Smooth muscle cell (in vitro differentiated cells): ENCODE measurements around the gene ETNK1. TPM values are rescaled to one million over a fixed set of nuclear protein-coding genes. Genes with fewer than 3 reads are reported as not detected.
A peak's percentile ranks its signal among the peaks of the same experiment; 100 is the strongest.

ENCODE experiments used
- DNase-seq: peaks from one replicate; lab custom pipeline; 2025; ENCODE audit not compliant: unreplicated experiment; lab: John Stamatoyannopoulos, UW
- H2AFZ ChIP-seq: fragments of 200-600 bp; sonication (generic); 2 replicates; pipeline ENCODE4 v1.6.0; 2016; ENCODE audit warnings: antibody characterized with exemption, low read depth, mild to moderate bottlenecking
- H3F3A ChIP-seq: fragments of 200-600 bp; sonication (generic); 2 replicates; pipeline ENCODE4 v1.6.0; 2017; ENCODE audit warnings: antibody characterized with exemption, low read depth
- H3K27ac ChIP-seq: fragments of 200-600 bp; sonication (generic); 2 replicates; pipeline ENCODE4 v1.5.1; 2016; ENCODE audit warnings: low read depth, mild to moderate bottlenecking
- H3K27me3 ChIP-seq: fragments of 200-600 bp; sonication (generic); 2 replicates; pipeline ENCODE4 v1.6.1; 2016; ENCODE audit warnings: low read depth, mild to moderate bottlenecking
- H3K36me3 ChIP-seq: fragments of 200-600 bp; sonication (generic); 2 replicates; pipeline ENCODE4 v1.5.1; 2016; ENCODE audit warnings: low read depth
- H3K4me1 ChIP-seq: fragments of 200-600 bp; sonication (generic); 2 replicates; pipeline ENCODE4 v1.5.1; 2016; ENCODE audit warnings: low read depth
- H3K4me2 ChIP-seq: fragments of 200-600 bp; sonication (generic); 2 replicates; pipeline ENCODE4 v1.6.0; 2016; ENCODE audit warnings: mild to moderate bottlenecking
- H3K4me3 ChIP-seq: fragments of 200-600 bp; sonication (generic); 2 replicates; pipeline ENCODE4 v1.5.1; 2016; ENCODE audit warnings: mild to moderate bottlenecking
- H3K79me2 ChIP-seq: fragments of 200-600 bp; sonication (generic); 2 replicates; pipeline ENCODE4 v1.6.0; 2016; ENCODE audit warnings: low read depth, mild to moderate bottlenecking
- H3K9ac ChIP-seq: fragments of 200-600 bp; sonication (generic); 2 replicates; pipeline ENCODE4 v1.6.0; 2016; ENCODE audit warnings: low read depth
- H3K9me3 ChIP-seq: fragments of 200-600 bp; sonication (generic); replicated peaks from 2 replicates; pipeline ENCODE4 v1.5.1; 2016; ENCODE audit warnings: low read depth
- H4K20me1 ChIP-seq: fragments of 200-600 bp; sonication (generic); 2 replicates; pipeline ENCODE4 v1.6.0; 2016; ENCODE audit warnings: low read depth
- CTCF ChIP-seq: fragments of 200-600 bp; sonication (generic); IDR thresholded peaks from 2 replicates; pipeline ENCODE4 v1.5.1; 2017; ENCODE audit warnings: borderline replicate concordance, mild to moderate bottlenecking, antibody characterized with exemption; ENCODE audit not compliant: insufficient read depth, poor library complexity, severe bottlenecking
- WGBS: methylation state at CpG from one replicate; pipeline ENCODE4 v1.1.7; 2016; ENCODE audit warnings: low lambda C conversion rate; 5-methylcytosine and 5-hydroxymethylcytosine counted together
- polyA plus RNA-seq: library from polyadenylated mRNA; unstranded; fragments of >200 nt; fragmentation: Nextera tagmentation; extraction: Ambion mirVana; gene quantifications from 2 replicates; pipeline ENCODE4 v1.2.1, GENCODE V29; 2016
- total RNA-seq: library from RNA; depleted of rRNA; stranded (reverse); fragments of >200 nt; gene quantifications from 2 replicates; pipeline ENCODE4 v1.2.3, GENCODE V29; 2014

The ETNK1 gene
- total and polyA plus RNA-seq, 2 experiments from 2014 or later, result 19.2 to 35.7 TPM

- Histone ChIP-seq H3F3A (no peaks in the 10 kb centered on the region), H3K4me3 (no peak overlapping the region), H3K9ac (no peak overlapping the region), H2AFZ (no peak overlapping the region), H4K20me1 (no peaks in the 10 kb centered on the region), H3K79me2 (no peaks in the 10 kb centered on the region), H3K36me3 (no peaks in the 10 kb centered on the region), H3K27ac (no peak overlapping the region), H3K4me1 (no peaks in the 10 kb centered on the region), H3K9me3 (no peaks in the 10 kb centered on the region), H3K27me3 (no peaks in the 10 kb centered on the region), H3K4me2 (no peak overlapping the region)
- WGBS, result 90% methylated on average over 2 of the region's 2 CpGs
- TF ChIP-seq CTCF, result no peak
- DNase-seq, result no peak
Observed at GRCh38 chr12:22702690-22703089, 77.7 kb downstream of the ETNK1 start.

GRCh38 chr12:22709292-22709691, 84.3 kb downstream of the ETNK1 start:
- Histone ChIP-seq H3K27ac (no peak overlapping the region), H3K36me3 (no peaks in the 10 kb centered on the region), H3K27me3 (no peaks in the 10 kb centered on the region), H3K9me3 (no peaks in the 10 kb centered on the region), H3K4me1 (no peaks in the 10 kb centered on the region), H3K4me2 (no peak overlapping the region), H2AFZ (no peak overlapping the region), H3F3A (no peaks in the 10 kb centered on the region), H4K20me1 (no peaks in the 10 kb centered on the region), H3K4me3 (no peak overlapping the region), H3K79me2 (no peaks in the 10 kb centered on the region), H3K9ac (no peak overlapping the region)
- WGBS, result 40% methylated on average over 5 of the region's 5 CpGs
- DNase-seq, result no peak
- TF ChIP-seq CTCF, result peak; percentile 27

GRCh38 chr12:22712083-22712482, 87.1 kb downstream of the ETNK1 start:
- no peak for DNase-seq
- H4K20me1 ChIP-seq, result no peaks in the 10 kb centered on the region
- no peaks in the 10 kb centered on the region for H3K9me3 ChIP-seq
- no peaks in the 10 kb centered on the region for H3K4me1 ChIP-seq
- no peaks in the 10 kb centered on the region for H3K36me3 ChIP-seq
- no peaks in the 10 kb centered on the region for H3K79me2 ChIP-seq
- no peak overlapping the region for H3K9ac ChIP-seq
- H3K27ac ChIP-seq, result no peak overlapping the region
- H3K4me3 ChIP-seq, result no peak overlapping the region
- H3F3A ChIP-seq, result no peaks in the 10 kb centered on the region
- H3K27me3 ChIP-seq, result peaks cover 7% of the 10 kb centered on the region
- TF ChIP-seq CTCF, result no peak
- H2AFZ ChIP-seq, result no peak overlapping the region
- WGBS, result 88% methylated on average over 7 of the region's 7 CpGs
- H3K4me2 ChIP-seq, result no peak overlapping the region

- WGBS, result 91% methylated on average over 1 of the region's 1 CpG
- Histone ChIP-seq H3F3A (no peaks in the 10 kb centered on the region), H4K20me1 (no peaks in the 10 kb centered on the region), H3K9ac (no peak overlapping the region), H3K9me3 (no peaks in the 10 kb centered on the region), H3K27me3 (peaks cover 7% of the 10 kb centered on the region), H3K4me3 (no peak overlapping the region), H2AFZ (no peak overlapping the region), H3K79me2 (no peaks in the 10 kb centered on the region), H3K4me2 (no peak overlapping the region), H3K4me1 (no peaks in the 10 kb centered on the region), H3K27ac (no peak overlapping the region), H3K36me3 (no peaks in the 10 kb centered on the region)
- no peak for DNase-seq
- no peak for TF ChIP-seq CTCF
Observed at GRCh38 chr12:22715254-22715653, 90.3 kb downstream of the ETNK1 start.
